ENCODE data around the gene CENPP.

Gene CENPP

DNA sequence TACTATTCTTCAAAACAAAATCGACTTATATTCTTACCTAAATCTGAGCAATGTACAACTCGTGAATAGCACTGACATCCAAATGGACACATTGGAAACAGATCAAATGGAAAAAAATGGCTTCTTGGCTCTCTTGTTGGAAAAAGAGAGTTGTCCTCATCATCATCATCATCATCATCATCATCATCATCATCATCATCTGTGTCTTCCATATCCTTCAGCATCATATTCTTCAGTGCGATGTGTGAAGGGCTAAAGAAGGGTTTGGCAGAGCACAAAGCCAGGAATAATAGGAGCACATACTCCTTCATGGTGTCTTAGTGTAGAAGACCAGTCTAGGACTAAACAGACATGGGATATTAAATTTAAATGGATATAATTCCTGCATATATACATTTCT lies 148.8 kb downstream of the CENPP start:
- no peak overlapping the region for H3K4me3 ChIP-seq (ENCODE audit: low read depth, low read length)

GRCh38 chr9:92476962-92477361 lies 151.2 kb downstream of the CENPP start:
- H3K4me3 ChIP-seq (ENCODE audit: low read depth, low read length): no peak overlapping the region

DNA sequence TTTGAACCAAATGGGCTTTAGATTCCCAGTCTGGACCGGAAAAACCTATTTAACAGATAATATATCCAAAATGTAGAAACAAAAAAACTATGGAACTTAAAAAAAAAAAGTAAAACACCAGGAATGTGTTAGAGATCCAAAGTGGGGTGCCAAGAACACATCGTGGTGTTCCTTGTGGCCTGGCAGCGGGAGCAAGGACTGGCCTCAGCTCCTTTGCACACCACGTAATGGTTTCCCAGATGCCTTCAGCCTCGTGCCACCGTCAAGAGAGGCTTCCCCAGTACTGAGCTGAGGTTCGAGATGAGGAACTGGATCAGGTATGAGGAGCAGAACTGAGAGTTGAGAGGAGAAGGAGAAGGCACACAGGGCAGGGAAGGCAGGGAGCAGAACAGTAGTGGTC lies 153.0 kb downstream of the CENPP start:
- no peak overlapping the region for H3K4me3 ChIP-seq (ENCODE audit: low read depth, low read length)

GRCh38 chr9:92479346-92479745 lies 153.6 kb downstream of the CENPP start:
- H3K4me3 ChIP-seq (ENCODE audit: low read depth, low read length): no peak overlapping the region

DNA sequence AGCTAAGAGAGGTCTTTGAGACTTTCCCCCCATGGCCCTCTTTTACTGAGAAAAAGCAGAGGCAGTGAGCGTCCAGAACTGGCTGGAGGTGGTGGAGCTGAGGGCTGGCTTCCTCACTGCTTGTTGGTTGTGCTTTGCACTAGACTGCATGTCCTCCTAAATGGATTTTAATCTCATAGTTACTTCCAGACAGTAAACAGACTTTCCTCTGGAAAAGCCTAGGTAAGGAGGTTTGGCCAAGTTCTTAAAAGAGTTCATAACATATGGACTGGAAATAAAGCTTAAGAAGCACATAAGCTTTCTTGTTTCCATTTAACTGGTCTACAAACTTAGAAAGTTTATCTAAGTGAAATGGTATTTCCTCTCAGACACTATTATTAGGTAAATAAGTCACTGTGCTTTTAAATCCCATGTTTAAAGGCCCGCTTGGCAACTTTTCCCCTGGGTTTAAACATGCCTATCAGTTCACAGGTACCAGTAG lies 154.6 kb downstream of the CENPP start:
- H3K4me3 ChIP-seq (ENCODE audit: low read depth, low read length): no peak overlapping the region

GRCh38 chr9:92480986-92481633 lies 155.4 kb downstream of the CENPP start:
- H3K4me3 ChIP-seq (ENCODE audit: low read depth, low read length): no peak overlapping the region

GRCh38 chr9:92482329-92482728 lies 156.6 kb downstream of the CENPP start, which contains the start of gene ASPN:
Gene ASPN, minus strand, starts transcription at chr9:92482506.
- no peak within 1 kb of the TSS for H3K4me3 ChIP-seq (ENCODE audit: low read depth, low read length)

- no peak overlapping the region for H3K4me3 ChIP-seq (ENCODE audit: low read depth, low read length)
Observed at GRCh38 chr9:92482805-92483204, 157.1 kb downstream of the CENPP start.

DNA sequence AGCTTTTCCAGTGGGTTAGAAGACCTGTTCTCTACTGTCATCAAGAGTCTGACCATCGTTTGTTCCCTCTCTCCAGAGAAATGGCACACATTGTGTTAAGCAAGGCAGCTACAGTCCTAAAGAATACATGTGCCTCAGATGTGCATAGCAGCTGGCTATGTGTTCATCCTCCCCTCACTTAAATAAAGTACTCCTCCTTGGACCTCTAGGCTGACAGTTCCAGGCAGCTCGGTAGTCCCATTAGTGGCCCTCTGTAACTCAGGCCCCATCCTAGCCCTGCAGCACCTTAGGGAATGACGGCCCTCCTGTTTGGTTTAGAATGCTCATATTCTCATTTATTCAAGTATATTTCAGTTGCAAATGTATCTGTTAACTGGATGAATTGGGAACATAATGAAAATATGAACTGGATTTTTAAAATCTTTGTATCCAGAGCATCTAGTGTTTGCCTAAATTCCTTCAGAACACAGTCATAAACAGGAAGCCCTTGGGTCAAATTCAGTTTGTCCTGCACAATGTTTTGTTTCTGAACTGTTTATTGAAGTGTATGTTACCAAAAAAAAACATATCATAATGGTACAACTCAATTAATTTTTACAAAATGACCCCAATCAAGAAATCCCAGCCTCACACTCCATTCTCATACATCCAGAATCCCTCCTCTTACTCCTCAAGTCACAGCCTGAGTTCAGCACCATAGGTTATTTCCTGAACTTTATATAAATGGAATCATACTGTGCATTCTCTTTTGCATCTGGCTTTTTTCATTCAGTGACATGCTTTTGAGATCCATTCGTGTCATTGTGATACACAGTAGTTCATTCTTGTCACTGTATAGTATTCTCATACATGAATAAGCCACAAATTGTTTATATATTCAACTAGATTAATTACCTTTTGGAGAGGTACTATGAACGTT lies 158.1 kb downstream of the CENPP start:
- H3K4me3 ChIP-seq (ENCODE audit: low read depth, low read length): no peak overlapping the region

DNA sequence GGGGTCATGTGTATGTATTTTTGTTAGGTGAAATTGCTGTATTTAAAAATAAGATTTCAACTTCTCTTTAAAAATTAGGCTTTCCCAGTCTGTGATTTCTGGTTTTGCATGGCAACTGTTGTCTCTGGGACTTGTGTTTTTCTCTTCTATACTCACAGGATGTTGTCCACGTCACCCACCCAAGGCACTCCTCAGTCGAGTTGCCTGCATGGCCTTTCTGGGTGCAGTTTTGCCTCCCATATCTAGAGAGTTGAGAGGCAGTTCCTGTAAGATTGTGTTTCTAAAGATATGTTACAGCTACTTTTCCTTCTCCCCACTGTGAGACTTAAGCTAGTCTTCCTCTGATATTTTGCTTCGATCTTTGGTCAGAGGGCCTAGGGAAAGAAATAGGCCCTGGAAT lies 158.8 kb downstream of the CENPP start:
- no peak overlapping the region for H3K4me3 ChIP-seq (ENCODE audit: low read depth, low read length)

DNA sequence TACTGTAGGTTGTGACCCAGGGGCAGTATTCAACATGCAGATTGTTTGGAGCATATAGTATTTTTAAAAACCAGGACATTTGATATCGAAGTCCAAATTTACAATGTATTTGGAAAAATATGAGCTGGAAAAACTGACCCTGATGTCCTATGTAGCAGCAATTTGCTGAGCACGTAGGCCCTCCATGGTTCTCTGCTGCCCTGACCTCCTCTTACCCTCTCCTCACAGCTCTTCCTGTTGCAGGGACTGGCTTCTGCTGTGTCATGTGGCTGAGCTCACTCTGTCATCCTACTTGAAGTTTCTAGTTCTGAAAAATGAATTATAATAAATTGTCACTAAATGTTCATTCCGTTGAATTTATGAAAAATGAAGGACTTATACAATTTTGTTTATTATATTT lies 160.6 kb downstream of the CENPP start:
- H3K4me3 ChIP-seq (ENCODE audit: low read depth, low read length): no peak overlapping the region

DNA sequence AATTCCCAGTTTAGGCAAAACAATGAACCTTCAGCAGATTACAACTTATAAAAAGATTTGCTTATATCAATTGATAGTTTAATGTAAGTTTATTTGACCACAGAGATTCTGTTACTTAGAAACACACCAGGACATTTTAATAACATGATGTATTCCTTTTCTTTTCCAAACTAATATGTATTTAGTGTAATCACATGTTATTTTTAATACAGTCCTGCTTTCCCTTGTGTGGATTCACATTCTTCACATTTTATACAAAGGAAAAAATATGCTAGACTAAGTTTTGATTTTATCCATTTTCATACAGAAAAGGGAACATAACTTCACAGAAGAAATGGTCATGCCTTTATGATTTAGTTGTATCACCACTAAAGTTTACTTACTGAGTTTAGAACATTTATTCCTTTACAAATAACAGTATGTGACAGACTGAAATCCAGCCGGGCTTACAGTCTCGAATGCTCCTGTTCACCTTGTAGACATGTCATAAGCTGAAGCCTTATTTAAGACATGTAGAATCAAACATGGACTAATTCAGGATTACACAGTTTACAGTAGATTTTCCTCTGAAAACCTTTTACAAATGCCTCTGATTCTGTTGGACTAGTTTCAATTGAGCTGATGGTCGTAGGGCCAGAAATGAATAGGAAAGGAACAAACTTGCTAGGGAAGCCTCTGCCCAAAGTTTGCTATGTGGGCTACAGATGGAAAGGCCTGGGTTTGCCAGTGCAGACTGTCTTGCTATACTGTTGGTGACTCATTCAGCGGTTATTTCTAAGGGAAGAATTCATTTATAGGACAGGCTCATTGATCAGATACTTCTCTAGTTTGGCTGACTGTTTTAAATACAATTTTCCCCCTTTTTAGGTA lies 163.2 kb downstream of the CENPP start:
- H3K4me3 ChIP-seq (ENCODE audit: low read depth, low read length): no peak overlapping the region

- H3K4me3 ChIP-seq (ENCODE audit: low read depth, low read length): no peak overlapping the region
Observed at GRCh38 chr9:92492781-92493401, 167.1 kb downstream of the CENPP start.

DNA sequence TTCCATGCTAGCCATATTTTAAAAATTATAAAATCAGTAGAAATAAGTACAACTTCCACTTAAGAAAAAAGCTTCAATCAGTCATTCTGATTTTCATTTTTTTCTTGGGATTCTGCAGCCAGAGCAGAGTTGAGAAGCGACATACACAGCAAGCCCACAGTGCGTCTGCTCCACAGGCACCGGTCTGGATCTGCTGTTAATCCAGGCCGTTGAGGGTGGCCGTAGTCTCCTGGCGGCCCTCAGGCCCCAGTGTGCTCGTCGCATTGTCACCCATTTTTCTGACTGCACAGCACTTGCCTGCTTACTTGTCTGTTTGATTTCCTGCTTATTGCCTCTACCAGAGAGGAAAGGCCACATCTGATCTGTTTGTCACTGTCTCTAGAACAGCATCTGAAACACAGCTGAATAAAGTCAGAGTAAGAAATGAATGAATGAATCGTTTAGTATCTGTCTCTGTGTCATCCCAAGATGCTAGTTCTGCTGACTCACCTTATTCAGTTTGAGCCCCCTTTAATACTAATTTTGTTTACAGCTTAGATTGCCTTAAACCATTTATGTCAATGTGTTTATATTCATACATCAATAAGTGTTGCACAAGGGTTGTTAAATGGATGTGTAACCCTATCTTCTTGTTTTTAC lies 168.1 kb downstream of the CENPP start:
- no peak overlapping the region for H3K4me3 ChIP-seq (ENCODE audit: low read depth, low read length)

GRCh38 chr9:92494856-92495255 lies 169.1 kb downstream of the CENPP start:
- H3K4me3 ChIP-seq (ENCODE audit: low read depth, low read length): no peak overlapping the region

DNA sequence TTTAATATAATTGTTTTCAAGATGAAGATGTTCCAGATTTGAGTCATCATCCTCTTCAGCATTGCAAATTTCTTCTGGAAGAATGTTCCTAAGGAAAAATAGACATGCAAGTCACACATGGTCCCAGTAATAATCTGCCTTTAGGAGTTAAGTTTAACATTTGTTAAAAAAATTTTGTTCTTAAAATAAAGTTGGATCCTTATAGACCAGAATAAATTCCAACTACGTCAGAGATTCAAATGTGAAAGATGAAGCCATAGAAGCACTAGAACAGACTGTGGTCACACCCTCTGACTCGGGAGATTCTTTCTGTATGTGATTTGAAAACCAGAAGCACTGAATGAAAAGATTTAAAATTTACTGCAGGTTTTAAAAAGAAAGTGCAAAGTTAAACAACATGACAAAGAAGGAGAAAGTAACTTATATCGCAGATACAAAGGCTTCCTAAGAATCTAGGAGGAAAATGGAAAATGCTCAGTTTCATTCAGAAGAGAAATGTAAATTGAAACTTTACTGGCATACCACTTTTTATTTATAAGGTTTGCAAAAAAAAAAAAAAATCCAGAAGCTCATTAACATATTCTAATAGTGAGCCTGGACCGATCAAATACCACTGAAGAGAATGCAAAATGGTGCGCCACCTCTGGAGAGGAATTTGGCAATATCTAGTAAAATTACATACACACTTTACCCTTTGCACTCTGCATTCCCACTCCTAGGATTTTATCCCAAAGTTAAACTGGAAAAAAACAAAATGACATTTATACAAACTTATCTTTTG lies 170.8 kb downstream of the CENPP start:
- no peak overlapping the region for H3K4me3 ChIP-seq (ENCODE audit: low read depth, low read length)

DNA sequence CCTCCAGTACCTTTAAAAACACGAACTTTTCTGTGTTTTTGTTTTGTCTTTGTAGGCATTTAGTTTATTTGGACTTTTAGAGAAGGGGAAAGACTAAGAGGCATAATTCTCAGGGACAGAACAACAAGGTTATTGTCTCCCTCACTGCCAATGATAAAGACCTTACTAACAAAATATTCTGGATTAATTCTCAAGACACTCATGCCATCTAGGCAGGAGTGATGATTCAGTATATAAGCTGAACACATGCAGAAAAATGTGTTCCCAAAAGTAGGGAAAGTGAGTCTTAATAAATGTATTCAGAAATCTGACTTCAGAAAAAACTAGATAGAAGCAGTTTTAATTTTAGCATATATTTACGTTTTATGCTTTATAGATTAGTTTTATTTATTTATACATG lies 173.9 kb downstream of the CENPP start:
- H3K4me3 ChIP-seq (ENCODE audit: low read depth, low read length): no peak overlapping the region

GRCh38 chr9:92500725-92501124 lies 175.0 kb downstream of the CENPP start:
- no peak overlapping the region for H3K4me3 ChIP-seq (ENCODE audit: low read depth, low read length)

- no peak overlapping the region for H3K4me3 ChIP-seq (ENCODE audit: low read depth, low read length)
Observed at GRCh38 chr9:92501671-92502393, 176.1 kb downstream of the CENPP start.
